ENCODE results near the gene UBAP2.
"Not testable (repeated sequence)": the region's sequence is repeated elsewhere in the genome, so short reads cannot be mapped to it uniquely, and the experiment has no call there.

The UBAP2 gene

DNA sequence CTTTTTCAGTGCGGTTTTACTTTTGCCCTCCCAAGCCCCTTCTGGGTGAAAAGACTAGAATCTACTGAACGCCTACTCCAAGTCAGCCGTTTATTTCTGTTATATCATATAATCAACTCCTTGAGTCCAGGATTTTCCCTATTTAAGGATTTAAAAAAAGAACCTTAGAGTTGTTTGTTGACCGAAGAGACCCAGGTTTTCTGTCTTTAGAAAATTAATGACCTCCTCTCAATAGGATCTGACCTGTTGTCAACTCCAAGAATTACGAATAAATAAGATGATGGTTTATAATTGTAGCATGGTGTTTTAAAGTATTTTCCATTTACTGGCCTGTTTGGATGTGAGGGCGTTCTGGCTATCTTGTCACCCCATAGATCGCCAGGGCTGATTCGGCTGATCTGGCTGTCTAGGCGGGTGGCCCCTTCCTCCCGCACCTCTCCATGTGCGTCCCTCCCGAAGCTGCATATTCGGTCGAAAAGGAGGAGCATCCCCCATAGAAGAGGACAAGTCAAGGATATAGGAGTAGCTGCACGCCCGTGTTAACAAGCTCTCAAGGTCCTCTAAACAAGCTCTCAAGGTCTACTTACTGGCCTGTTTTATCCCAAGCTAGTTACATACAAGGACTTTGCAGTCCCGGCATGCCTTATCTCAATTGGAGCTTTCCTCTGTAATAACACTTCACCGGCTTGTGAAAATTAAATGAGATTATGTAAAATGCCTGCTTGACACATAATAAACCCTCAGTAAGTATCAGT is 1.1 kb upstream of the UBAP2 start:
- in situ Hi-C loops (cut with MboI; ENCODE audit: low sequenced_read_pairs, unreplicated experiment), result no loop called here
- no peak for DNase-seq (ENCODE audit: low spot score)

DNA sequence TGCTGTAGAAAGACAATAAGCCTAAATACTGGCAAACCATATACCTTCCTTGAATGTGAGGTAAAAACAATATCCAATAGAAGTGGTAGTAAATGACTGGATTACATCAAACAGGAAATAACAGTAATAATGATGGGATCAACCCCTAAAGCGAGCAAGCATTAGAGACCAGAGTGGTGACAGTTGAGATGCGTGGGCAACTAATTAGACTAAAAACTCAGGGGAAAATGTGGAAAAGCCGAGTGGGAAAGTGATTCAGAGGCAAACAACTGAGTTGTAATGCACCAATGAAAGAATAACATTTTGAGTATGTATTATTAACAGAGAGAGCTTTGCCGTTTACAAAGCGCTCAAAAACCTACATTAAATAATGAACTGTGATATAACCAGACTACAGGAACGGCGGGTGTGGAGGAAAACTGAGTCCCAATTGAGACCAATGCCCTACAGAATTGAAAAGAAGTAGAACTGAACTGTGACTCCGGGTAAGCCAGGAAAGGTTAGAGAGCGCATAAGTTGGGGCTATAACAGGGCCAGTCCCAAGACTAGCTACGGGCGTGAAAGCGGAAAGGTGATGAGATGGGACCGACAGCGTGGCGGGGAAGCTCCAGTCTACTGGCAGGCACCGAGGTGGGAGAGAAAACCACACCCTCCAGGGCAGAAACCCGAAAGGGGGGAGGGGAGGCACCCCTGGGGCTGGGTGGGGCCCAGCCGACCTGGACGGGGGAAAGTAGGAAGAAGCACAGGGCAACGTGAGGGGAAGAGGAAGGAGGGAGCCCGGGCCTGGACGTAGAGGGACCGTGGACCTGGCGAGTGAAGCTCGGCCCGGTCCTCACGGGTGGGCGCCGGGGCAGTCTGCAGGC is 592 bp downstream of the UBAP2 start:
- peak; percentile 62 for DNase-seq (ENCODE audit: low spot score)
- TF ChIP-seq, protein P1, sequence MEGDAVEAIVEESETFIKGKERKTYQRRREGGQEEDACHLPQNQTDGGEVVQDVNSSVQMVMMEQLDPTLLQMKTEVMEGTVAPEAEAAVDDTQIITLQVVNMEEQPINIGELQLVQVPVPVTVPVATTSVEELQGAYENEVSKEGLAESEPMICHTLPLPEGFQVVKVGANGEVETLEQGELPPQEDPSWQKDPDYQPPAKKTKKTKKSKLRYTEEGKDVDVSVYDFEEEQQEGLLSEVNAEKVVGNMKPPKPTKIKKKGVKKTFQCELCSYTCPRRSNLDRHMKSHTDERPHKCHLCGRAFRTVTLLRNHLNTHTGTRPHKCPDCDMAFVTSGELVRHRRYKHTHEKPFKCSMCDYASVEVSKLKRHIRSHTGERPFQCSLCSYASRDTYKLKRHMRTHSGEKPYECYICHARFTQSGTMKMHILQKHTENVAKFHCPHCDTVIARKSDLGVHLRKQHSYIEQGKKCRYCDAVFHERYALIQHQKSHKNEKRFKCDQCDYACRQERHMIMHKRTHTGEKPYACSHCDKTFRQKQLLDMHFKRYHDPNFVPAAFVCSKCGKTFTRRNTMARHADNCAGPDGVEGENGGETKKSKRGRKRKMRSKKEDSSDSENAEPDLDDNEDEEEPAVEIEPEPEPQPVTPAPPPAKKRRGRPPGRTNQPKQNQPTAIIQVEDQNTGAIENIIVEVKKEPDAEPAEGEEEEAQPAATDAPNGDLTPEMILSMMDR (IDR thresholded peaks at IDR 0.05; ENCODE audit: borderline replicate concordance, control extremely low read depth, extremely low read depth, insufficient read depth, missing control alignments), result no peak
- in situ Hi-C loops (cut with MboI; ENCODE audit: low sequenced_read_pairs, unreplicated experiment), result no loop called here

More for the DNA sequence above, 1.1 kb upstream of the UBAP2 start:
- TF ChIP-seq, protein P1 (IDR thresholded peaks at IDR 0.05; ENCODE audit: borderline replicate concordance, control extremely low read depth, extremely low read depth, insufficient read depth, missing control alignments), result no peak

- in situ Hi-C loops (cut with MboI; ENCODE audit: low sequenced_read_pairs, unreplicated experiment), result no loop called here
- DNase-seq (ENCODE audit: low spot score), result no peak
- TF ChIP-seq, protein P1 (IDR thresholded peaks at IDR 0.05; ENCODE audit: borderline replicate concordance, control extremely low read depth, extremely low read depth, insufficient read depth, missing control alignments), result no peak
Measured at GRCh38 chr9:34046784-34047379, 1.8 kb downstream of the UBAP2 start.

DNA sequence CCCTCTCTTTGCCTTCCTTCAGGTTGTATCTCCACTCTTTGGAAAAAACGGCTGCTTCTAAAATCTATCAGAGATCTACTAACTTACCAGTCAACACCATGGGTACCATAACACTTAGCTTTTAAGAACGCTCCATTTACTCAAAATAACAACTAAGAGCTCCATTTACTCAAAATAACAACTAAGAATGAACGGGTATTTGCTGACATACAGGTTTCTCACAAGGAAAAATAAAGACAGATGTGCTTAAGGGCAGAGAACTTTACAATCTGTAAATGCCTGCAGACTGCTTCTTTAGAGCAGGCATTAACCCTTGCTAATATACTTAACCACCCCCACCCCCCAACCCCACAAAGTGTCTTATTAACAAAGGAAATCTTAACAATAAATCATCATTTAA is 2.8 kb downstream of the UBAP2 start:
- in situ Hi-C loops (cut with MboI; ENCODE audit: low sequenced_read_pairs, unreplicated experiment), result no loop called here
- TF ChIP-seq, protein P1 (IDR thresholded peaks at IDR 0.05; ENCODE audit: borderline replicate concordance, control extremely low read depth, extremely low read depth, insufficient read depth, missing control alignments), result no peak
- no peak for DNase-seq (ENCODE audit: low spot score)

DNA sequence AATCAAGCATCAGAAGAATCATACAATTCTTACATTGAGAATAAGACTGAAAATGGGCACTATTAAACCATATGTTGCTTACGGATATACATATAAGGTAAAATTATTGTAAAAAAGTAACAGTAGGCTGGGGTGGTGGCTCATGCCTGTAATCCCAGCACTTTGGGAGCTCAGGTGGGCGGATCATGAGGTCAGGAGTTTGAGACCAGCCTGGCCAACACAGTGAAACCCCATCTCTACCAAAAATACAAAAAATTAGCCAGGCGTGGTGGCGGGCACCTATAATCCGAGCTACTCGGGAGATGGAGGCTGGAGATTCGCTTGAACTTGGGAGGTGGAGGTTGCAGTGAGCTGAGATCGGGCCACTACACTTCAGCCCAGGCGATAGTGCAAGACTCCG is 6.6 kb downstream of the UBAP2 start:
- DNase-seq (ENCODE audit: low spot score); in situ Hi-C loops (cut with MboI; ENCODE audit: low sequenced_read_pairs, unreplicated experiment): not testable (repeated sequence)

GRCh38 chr9:34038851-34039250 is 9.8 kb downstream of the UBAP2 start:
- in situ Hi-C loops (cut with MboI; ENCODE audit: low sequenced_read_pairs, unreplicated experiment); DNase-seq (ENCODE audit: low spot score): not testable (repeated sequence)

DNA sequence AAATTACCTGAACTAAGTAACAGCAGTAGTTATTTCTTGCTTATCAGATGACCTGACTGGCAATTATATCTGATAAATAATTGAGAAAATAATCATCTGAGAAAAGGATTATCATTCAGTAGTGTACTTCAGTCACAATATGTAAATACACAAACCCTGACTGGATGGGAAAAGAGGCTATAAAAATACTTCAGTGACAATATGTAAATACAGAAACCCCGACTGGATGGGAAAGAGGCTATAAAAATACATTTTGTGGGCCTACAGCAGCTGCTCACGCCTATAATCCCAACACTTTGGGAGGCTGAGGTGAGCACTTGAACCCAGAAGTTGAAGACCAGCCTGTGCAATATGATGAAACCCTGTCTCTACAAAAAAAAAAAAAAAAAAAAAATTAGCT is 11.1 kb downstream of the UBAP2 start:
- DNase-seq (ENCODE audit: low spot score), result no peak
- in situ Hi-C loops (cut with MboI; ENCODE audit: low sequenced_read_pairs, unreplicated experiment), result no loop called here
- TF ChIP-seq, protein P1 (IDR thresholded peaks at IDR 0.05; ENCODE audit: borderline replicate concordance, control extremely low read depth, extremely low read depth, insufficient read depth, missing control alignments), result no peak
